Measurements from ENCODE around the gene TEPSIN.
"Not testable (repeated sequence)": the region's sequence is repeated elsewhere in the genome, so short reads cannot be mapped to it uniquely, and the experiment has no call there.

TEPSIN gene

DNA sequence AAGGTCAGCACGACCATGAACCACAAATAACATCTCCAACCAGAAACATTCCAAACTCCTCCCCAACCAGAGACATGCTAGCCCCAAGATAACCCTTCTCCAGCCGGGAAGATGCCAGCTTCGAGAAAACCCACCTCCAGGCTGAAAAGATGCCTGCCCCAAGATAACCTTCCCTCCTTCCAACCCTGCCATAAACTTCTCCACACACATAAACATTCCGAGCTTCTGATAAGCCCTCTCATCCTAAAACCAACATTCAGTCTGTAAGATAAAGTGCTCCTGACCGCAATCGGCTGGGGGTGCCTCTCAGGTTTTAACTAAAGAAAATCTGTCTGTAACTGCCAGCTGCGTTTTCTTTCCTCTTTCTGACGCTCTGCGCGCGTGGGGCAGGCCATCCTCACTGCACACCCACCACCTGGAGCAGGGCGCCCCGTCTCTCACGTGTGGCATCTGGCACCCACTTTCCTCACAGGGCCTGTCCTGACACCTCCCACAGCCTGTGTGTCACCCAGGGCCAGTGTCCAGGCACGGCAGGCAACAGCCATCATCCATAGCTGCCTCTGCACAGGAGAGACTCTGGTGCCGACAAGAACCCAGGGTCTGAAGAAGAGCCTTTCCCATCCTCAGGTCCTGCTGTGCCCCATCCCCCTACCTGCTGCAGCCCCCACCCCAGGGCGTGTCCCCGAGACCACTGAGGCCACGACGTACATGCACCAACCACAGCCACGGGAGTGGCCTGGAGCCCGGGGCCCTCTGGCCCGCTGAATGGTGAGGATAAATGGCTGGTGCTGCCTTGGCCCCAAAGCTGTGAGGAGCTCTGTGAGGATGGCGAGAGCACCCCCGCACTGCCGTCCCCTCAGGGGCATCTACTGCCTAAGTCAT, 3.7 kb downstream of the TEPSIN start:
- DNase-seq = no peak

DNA sequence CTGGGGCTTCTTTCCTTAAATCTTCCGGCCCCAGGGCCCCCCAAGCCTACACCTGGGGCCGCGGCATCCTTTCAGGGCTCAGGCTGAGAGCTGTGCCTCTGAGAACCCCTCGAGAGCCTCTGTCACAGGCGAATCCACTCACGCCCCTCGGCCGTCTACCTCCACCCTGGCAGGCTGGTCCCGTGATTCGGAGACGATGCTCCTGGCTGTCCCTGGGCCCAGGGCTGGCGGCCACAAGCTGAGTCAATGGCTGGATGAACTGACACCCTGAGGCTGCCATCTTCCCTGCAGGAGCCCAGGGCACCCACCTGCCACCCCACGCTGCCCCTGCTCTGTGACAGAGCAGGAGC, 4.4 kb downstream of the TEPSIN start:
- DNase-seq = no peak

DNA sequence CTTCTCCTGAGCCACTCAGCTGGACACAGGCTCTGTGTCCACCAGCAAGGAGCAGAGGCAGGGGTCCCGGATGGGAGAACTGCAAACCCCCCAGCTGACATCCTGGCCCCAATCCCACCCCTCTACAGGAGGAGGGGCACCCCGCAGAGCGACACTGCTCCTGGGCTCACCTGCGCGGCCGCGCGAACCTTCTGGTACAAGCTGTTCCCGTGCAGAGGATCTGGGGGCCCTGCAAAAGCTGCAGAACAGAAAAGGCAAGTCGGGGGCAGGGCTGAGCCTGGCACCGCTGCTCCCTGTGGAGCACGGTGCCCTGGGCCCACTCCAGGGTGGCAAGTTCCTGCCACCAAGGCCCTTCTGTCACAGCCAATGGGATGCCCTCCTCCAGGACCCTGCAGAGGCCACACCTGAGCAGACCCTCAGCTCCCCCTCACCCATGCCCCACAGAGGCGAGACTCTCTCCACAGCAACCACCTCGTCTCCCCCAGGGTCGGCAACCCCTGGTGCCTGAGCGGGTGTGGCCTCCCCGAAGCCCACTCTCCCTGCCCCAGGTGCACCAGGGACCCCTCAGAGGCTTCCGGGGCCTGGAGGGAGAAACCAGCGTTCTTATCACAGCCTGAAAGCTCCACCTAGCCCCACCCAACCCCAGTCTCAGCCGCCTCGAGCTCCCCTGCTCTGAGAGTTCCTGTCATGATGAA, 4.9 kb downstream of the TEPSIN start:
- no peak for DNase-seq

DNA sequence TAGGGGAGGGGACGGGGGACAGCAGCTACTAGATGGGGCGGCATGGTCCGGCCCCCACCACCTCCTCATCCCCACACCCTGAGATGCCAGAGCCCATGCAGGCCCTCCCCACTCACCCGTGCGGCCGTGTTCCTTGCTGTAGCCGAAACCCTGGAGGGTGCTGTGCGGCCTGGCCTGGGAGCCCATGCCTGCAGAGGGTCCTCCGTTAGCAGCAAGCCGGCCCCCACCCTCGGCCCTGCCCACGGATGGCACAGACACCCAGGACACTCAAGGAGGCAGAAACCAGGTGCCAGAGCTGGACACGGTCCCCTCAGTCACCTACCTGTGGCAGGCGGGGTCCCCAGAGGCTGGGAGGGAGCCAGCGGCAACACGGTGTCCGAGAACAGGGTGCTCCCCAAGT, 5.5 kb downstream of the TEPSIN start:
- no peak for DNase-seq

DNA sequence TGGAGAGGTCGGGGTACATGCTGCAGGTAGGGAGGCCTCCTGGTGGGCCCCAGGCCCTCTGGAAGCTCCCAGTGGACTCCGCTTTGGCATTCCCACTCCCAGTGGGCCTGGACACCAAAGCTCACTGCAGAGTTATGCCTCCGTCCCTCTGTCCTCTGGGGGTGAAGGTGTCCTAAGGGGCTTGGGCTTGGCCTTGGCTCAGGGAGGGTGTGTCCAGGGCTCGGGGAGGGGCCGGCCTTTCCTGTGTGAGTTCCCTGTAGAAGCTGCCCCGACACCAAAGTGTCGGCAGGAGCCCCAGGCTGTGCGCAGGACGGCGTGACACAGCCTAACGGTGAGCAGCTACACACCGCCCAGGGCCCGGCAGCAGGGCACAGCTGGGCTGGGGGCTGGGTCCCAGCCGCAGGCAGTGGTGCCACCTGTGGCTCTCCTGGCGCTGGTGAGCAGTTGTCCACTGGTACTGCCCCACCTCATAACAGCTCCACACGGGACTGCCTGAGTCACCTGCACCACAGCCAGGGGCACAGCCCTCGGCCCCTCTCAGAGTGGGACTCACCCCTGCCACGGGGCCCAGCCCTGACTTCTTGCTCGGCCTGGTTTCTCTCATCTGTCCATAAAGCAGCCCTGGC, 6.1 kb downstream of the TEPSIN start:
- DNase-seq = no peak

DNA sequence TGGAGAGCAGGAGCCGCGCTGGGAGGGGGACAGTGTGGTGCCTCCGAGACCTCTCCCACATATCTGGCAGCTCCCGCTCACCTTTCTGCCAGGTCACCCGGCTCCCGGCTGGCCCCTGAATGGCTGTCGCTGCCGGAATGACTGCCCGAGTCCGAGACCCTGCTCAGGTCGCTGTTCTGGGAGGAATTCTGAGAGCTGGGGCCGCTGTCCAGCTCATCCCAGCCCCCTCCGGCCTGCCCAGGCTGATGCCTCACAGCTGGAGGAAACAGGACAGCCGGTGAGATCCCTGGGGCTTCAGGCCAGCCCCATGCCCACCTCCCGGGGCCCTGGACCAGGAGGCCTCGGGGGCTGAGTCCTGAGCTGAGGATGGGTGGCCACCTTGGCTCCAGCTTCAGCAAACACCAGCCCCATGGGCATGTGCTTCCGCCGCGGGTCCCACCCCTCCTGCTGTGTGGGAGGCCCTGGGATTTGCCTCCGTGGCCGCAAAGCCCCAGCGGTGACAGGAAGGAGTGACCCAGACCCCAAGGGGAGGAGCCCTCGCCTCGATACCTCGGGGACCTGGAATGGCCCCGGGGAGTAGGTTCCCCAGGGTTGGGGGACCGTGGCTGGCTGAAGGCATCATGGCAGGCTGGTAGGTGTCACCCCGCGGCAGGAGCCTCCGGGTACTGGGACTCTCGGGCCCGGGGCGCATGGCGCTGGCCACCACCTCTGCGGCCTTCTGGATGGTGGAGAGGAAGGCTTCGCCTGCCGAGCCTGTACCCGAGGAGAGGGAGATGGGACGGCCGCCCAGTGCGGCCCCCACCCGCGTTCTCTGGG, 6.9 kb downstream of the TEPSIN start:
- no peak for DNase-seq

DNA sequence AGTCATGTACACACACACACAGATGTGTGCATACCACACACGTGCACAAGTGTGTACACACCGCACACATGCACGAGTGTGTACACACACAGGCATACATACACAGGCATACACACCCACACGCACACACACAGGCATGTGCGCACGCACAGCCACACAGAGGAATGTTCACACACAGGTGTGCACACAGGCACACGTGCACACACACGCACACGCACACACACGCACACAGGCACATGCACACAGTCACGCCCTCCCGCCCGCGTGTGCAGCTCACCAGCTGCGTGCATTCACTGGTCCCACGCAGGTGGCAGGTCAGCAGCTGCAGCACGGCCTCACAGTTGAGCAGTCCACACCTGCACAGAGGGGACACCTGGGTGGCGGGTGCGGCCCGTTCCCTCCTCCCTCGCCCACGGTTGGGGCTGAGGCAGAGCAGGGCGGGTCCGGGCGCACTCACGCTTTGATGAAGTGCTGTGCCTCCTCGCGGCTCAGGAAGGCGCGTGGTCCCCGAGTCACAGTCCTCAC, 7.7 kb downstream of the TEPSIN start:
- DNase-seq = no peak

DNA sequence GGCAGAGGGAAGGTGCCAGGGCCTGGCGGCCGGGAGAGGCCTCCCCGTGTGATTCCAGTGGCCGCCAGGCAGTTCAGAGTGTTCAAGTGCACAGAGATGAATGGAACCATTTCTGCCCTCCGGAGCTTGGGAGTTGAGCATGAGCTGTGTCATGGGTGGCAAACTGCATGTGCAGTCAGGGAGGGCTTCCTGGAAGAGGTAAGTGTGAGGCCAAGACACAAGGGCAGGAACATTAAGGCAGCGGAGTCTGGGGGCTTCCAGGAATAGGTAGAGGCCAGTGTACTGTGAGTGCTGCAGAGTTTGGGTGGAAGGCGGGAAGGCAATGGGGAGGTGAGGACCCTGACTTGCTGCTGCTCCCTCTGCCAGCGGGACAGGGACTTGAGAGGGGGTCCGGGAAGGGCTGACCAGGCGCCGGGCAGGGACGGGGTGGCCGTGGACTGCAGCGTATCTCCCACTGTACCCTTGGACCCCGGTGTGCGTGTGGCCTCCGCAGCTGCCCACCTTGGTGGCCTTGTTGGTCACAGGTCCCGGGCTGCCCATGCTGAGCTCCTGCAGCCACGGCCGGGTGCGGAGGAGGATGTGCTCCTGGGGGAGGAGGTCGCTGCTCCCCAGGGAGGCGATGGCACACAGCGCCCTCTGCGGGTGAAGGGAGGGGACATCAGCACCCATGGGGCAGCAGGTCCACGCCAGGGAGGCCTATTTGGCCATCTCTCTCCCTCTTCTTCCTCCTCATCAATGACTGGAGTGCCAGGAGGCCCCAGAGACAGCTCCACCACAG, 8.6 kb downstream of the TEPSIN start:
- no peak for DNase-seq

DNA sequence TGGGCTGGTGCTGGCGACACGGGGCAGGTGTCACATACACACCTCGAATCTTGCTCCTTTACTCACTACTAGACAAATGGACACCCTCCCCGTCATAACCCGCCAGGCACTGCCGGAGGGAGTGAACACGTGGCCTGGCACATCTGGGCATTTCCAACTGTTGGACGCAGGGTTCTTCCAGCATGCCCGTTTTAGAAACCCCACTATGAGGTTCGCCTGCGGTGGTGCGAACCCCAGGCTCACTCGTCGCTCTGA, 9.3 kb downstream of the TEPSIN start:
- no peak for DNase-seq

DNA sequence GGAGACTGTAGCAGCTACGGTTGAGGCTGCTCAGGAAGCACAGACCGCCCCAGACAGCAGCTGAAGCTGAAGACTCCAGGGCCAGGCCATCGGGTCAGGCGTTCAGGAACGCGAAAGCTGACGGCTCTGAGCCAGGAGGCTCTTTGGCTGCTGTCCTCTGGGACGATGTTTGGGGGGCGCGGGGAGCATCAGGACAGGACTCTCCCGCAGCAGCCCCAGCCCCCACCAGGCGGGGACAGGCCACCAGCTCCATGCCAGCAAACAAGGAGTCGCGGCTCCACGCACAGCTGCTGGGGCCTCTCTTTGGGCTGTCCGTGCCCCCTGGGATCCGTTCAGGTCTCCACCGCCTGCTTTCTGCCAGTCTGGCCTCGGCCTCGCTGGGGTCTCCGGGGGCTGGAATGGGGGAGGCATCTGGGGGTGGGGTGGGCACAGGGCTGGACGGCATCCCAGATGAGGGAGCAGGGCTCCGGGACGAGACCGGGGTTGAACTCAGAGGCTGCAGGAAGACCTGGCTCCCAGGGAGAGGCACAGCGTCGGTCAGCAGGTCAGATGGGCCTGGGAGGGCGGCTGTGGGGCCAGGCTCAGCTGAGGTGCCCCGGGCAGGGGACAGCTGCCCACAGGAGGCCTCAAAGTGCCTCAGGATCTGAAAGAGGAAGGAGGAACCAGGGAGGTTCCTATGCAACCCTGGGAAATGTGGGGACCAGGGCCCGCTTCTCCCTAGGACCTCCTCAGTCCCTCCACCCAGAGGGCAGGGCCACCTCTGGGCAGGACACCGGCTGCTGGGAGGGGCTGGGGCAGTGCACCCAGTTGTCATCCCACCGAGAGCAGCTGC, 9.8 kb downstream of the TEPSIN start:
- no peak for DNase-seq

DNA sequence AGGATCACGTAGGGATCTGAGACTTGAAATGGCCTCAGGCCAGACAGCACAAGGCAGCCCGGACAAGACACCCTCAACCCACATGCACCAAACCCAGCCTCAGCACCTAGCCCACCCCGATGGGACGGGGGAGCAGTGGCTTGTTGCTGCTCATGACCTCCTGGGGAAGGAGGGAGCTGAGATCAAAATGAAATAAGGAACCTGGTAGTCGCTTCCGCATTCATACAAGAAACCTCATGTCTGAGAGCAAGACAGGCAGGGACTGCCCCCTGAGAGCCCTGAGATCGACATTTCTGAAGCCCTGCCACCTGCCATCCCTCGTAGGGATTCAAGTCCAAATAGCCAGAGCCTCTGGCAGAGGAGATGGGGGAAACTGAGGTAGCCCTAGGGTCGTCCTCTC, 10.4 kb downstream of the TEPSIN start:
- peak; percentile 37 for DNase-seq

DNA sequence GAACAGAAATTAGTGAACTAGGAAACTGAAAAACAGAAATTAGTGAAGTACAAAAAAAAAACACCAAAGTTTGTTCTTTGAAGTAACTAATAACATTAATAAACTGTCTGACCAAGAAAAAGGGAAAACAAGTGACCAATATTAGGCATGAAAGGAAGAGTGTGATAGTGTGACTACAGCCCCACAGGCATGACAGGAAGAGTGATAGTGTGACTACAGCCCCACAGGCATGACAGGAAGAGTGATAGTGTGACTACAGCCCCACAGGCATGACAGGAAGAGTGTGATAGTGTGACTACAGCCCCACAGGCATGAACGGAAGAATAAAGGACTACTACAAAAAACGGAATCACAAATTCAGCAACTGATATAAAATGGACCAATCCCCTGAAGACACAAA, 11.2 kb downstream of the TEPSIN start:
- DNase-seq = not testable (repeated sequence)

DNA sequence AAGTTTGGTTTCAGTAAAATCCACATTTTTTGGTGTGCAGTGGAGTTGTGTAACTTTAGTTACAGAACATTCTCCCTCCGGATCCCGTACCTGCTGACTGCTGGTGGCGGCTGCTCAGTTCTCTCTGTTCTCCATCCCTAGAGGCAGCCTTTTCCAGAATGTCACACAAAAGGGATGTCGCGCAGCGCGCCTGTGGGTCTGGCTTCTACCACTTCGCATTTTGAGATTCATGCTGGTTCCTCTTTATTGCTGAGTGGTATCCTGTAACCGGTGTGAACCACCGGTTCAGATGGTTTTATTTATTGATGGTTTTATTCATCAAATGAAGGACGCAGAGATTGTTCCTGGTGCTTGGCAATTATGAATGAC, 15.1 kb downstream of the TEPSIN start:
- DNase-seq = peak; percentile 33

DNA sequence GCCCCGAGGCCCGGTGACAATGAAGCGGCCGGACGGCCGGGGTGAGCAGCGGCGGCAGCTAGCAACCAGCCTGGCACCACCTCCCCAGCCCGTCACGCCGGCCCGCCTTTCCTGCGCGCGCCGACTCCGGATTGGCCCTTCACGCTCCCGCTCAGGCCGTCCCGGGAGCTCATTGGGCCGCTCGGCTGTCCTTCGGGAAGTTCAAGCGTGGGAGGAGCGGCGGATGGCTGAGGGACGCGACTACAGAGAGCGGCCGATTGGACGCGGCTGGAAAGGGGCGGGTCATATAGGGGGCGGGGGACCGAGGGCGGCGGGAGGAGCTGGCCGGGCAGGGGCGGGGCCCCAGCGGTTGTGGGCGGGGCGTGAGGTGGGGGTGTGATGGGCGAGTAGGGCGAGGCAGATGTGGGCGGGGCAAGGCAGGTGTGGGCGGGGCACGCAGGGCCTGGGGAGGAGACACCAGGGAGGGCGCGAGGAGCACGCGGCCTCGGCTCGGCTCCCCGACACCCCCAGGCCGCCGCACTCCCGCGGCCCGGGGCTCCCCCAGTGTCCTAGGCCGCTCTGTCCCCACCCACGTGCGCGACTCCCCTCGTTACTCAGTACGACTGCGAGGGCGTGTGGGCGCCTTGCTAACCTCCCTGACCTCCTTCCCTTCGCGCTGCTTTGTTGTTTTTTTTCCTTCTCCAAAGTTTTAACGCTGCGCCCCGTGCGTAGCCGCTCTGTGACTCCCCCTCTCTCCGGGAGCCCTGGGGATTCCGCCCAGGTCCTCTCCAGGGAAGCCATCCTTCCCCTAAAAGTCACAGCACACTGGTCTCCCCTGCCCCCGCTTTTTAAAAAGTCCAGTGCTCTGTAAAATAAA, 15.7 kb downstream of the TEPSIN start, which contains the start of gene CEP131:
Gene CEP131, minus strand, starts transcription at position 60 of the 856 bp plus-strand sequence. CDS start 2,909 bp downstream, outside the sequence.
- peak; percentile 98 for DNase-seq

DNA sequence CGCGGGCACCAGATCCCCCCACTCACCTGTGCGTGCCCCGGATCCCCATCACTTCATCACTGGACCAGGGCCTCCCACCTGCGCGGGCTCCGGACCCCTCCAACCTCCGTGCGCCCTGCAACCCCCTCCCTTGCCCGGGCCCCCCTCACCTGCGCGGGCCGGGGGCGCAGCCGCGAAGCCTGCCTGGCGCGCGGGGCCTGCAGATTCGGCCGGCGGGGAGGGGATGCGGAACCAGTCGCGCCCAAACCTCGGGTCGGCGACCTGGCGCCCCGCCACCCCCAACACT, 16.3 kb downstream of the TEPSIN start:
- no peak for DNase-seq

DNA sequence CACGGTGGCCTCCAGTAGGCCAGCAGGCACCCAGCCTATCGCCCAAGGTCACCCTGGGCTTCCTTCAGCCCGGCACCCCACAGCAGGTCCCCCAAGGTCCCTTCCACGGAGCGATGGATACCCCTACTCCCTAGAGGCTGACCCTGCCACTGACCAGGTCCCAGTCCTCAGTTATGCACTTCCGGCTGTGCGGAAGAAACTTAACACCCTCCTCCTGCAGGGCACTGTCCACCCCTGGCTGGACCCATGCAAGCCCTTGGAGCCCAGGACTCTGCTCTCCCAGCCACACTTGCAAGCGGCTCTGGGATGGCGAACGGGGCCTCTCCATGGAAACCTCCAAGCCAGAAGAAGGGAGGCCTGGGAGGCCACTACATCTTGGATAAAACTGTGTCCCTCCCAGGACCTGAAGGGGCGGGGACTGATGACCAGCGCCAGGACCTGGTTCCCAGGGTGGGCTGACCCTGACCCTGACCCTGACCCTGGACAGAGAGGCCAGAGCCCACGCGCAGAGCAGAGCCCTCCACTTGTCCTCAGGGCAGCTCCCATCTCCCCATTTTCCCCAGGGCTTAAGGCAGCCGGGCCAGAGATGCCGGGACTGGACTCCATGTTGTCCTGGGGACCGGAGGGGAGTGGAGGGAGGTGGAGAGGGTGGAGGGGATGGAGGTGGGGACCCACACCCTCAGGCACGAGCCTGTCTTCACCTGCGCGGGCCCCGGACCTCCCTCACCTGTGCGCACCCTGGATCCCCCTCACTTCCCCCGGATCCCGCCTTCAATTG, 16.8 kb downstream of the TEPSIN start:
- DNase-seq = no peak

DNA sequence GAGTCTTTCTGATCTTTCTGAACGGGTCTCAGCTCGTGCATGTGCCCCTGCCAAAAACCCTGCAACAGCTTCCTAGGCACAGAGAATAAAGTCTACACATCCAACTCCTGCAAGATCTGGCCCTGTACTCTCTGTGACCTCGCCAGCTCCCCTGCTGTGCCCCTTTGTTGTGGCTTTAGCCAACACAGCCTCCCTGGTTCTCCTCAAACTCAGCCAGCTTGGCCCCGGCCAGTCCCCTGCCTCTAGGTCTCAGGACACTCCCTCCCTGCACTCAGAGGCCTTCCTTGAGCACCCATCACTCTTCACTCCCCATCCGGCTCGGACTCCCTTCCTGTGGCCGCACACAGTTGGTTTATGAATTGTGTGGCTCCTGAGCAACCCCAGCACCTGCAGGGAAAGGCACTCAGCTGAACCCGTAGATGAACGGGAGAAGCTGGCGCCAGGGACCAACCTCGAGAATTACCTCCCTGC, 17.4 kb downstream of the TEPSIN start:
- no peak for DNase-seq

DNA sequence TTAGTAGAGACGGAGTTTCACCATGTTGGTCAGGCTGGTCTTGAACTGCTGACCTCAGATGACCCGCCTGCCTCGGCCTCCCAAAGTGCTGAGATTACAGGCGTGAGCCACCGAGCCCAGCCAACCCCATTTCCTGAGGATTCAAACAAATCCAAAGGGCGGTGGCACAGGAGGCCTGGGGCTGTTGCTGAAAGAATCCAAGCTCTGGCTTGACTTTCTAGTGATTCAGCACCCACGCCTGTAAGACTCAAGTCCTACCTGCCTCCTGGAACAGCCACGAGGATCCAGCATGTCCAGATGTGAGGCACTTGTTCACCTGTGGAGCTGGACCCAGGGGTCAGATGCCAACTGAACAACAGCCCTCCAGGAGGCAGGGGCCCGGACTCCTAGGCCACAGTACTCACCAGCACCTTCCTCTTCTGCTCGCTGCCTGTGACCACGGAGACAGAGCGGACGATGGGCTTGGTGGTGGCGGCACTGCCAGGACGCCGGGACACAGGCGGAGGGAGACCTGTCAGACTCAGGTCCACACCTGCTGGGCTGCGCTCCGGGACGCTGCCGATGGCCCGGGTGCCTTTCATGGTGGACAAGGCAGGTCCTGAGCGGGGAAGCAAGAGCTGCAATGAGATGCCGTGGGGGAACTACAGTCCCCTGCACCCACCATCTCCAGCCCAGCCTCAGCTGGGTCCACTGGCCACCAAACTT, 19.2 kb downstream of the TEPSIN start:
- no peak for DNase-seq

DNA sequence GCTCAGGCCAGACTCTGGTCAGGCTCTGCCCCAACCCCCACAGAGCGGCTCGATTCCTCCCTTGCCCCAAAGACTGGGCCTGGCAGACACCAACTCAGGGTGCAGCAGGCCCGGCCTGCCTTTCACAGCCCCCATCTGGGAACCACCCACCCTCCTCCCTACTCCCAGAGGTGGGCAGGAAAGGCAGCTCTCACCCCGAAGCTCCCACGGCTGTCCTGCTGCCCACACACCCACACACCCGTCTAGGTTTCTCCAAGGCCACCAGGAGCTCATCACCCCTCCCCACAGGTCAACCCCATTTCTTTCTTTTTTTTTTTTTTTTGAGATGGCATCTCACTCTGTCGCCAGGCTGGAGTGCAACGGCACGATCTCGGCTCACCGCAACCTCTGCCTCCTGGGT, 19.9 kb downstream of the TEPSIN start:
- no peak for DNase-seq
